DMS153 treated with DMSO at 0.1 percent for 48 hours (cell line): ENCODE data around the gene HEPHL1.
"Not testable (repeated sequence)": the region's sequence is repeated elsewhere in the genome, so short reads cannot be mapped to it uniquely, and the experiment has no call there.

Experiments used
- DNase-seq: peaks from one replicate; lab custom pipeline; 2025; ENCODE audit not compliant: unreplicated experiment; lab: John Stamatoyannopoulos, UW

HEPHL1 gene

GRCh38 chr11:94145916-94146315 lies 124.8 kb downstream of the HEPHL1 start:
- DNase-seq: no peak

DNA sequence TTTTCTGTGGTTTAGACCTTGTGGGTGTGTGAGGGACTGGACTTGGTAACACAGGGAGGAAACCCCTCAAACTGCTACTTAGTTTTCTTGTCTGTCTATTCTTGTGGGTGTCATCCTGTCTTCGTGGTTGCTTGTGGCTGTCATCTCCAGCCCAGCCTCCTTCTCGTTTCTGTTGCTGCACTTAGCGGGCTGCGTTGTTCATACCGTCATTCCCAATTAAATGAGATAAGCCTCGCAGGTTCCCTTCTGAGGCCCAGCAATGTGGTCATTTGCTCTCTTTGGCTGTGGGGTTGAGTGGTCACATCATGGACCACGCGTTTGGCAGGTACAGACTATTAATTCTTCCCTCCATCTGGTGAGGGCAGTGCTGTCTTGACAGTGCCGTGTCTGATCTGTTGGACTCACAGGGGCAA lies 126.3 kb downstream of the HEPHL1 start:
- DNase-seq: no peak

DNA sequence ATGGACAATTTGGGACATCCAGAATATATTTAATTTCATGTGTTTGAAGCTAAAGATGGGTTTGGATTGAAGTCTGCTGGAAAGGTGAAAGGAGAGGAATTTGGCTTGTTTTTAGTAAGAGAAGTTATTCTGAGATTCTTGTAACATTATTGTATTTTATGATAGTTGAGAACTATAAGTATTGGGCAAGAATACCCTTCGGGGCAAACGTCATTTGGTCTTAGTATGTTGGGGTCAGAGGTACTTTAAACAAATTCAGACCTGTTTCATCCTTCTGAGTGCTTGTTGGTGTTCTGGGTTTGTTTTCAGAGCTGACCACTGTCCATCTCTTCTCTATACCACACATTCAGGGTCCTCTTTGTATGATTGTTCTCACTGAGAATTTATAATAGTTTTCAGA lies 127.0 kb downstream of the HEPHL1 start:
- DNase-seq: no peak

DNA sequence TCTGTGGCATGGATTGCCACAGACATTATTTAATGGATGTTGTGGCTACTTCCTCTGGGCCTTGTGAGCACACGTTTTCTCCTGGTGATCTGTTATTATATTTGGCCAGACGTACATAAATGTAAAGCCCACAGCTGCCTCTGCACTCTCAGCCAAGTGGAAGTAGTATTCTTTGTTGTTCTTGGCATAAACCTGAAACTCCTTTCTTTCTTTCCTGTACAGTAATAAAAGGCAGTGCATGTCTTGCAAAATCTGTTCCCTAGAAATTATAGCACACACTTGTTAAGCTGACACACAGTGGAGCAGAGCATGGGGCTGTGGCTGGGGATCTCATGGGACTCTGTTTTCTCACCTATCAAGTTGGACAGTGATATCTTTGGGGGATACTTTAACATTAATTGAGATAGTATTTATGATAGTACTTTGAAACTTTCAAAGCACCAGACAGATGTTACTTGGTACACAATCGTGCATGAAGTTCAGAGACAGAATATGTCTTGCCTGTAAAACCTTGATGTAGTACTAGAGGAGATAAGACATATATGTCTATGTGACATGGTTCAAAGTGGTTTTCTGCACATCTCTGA lies 128.4 kb downstream of the HEPHL1 start:
- no peak for DNase-seq

DNA sequence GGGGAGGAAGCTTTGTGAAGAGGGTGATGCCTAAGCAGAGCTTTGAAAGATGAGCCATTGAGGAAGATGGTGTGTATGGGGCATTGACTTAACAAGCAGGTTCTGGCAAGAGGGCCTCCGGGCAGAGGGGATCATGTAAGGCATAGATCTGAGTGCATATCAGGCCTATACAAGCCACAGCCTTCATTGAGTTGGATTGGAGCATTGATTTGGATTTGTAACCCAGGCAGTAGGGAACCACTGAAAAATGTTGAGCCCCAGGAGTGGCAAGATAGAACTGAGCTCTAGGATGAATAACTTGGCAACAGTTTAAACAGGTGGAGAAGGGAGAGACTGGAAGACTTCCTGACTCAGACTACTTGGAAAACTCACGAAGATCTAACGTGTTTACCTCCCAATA lies 128.9 kb downstream of the HEPHL1 start:
- no peak for DNase-seq

GRCh38 chr11:94150704-94151685 lies 129.8 kb downstream of the HEPHL1 start:
- no peak for DNase-seq

DNA sequence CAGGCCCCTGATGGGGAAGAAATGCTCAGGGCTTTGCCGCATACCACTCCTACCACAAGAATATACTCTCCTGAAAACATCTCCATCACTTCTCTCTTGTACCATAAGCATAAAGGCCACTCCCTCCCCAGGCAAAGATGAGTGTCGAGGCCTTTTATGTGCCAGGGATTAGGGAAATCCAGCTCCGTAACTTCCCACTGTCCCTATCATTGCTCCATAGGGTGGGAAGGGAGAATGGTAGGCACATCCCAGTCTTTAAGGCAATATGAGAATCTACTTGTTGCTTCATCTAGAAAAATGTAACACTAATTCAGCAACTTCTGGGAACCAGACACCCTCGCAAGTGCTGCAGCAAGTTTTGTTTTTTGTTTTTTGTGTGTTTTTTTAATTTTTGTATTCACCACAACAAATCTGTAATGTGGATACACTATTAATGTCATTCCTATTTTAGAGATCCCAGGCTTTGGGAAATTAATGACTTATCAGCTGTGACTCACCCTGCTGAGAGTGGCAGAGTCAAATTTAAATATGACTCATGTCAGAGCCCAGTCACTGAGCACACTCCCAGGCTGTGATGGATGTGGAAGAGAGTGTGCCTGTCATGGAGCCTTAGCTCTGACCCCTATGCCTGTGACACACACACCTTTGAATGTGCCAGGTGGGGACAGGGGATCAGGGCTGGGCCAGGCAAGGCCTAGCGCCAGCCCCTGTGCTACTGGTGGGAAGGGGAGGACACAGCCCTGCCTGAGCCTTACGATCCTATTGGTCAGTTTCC lies 130.9 kb downstream of the HEPHL1 start:
- no peak for DNase-seq

GRCh38 chr11:94152678-94153065 lies 131.5 kb downstream of the HEPHL1 start:
- DNase-seq: no peak

DNA sequence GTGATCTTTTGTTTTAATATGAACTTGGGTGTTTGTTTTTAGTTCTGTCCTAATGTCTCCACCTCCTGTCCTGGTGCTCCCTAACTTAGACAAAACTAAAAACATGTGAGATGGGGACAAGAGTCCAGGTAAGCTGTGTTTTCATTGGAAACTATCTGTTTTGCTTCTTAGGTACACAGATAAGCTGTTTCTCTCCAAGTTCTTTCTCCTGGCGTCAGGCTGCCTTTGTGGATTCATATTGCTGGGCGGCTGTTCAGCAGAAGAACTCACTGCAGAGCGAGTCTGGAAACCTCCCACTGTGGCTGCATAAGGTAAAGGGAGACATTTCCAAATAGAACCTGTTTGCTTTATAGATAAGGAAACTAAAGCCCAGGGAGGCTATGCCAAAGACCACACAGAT lies 132.2 kb downstream of the HEPHL1 start:
- no peak for DNase-seq

- no peak for DNase-seq
Measured at GRCh38 chr11:94154095-94154856, 133.1 kb downstream of the HEPHL1 start.

- not testable (repeated sequence) for DNase-seq
Measured at GRCh38 chr11:94157339-94157738, 136.2 kb downstream of the HEPHL1 start.
